NCI-H1417 (cell line): ENCODE data around the gene FBLN5.
"Not testable (repeated sequence)": the region's sequence is repeated elsewhere in the genome, so short reads cannot be mapped to it uniquely, and the experiment has no call there.

Experiments used
- DNase-seq, 3 experiments: peaks; one replicate each; lab custom pipeline; 2025; lab: John Stamatoyannopoulos, UW

The FBLN5 gene

GRCh38 chr14:91861091-91861490 is 86.4 kb downstream of the FBLN5 start:
- DNase-seq, result no peak

- DNase-seq, result no peak
These were observed 87.3 kb downstream of the FBLN5 start for GRCh38 chr14:91860238-91860637.

GRCh38 chr14:91858536-91859275 is 88.8 kb downstream of the FBLN5 start:
- peak in 2 of 3 experiments; percentile 16 to 23 for DNase-seq

DNA sequence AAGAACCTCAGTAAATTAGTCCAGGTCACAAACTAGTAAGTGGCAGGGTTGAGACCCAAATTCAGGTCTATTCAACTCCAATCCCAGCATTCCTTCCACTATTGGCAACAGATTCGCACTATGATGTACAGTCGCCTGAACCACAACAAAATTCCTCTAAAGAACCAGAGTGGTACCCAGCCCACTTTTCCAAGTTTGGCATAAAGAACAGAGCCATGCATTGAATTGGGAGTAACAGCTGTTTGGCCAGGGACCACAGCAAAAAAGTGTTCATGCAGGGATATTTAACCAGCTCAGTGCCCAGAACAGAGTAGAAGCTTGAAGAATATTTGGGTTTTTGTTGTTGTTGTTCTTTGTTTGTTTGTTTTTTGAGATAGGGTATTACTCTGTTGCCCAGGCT is 89.9 kb downstream of the FBLN5 start:
- DNase-seq, result no peak

GRCh38 chr14:91854327-91854934 is 93.1 kb downstream of the FBLN5 start:
- no peak for DNase-seq

DNA sequence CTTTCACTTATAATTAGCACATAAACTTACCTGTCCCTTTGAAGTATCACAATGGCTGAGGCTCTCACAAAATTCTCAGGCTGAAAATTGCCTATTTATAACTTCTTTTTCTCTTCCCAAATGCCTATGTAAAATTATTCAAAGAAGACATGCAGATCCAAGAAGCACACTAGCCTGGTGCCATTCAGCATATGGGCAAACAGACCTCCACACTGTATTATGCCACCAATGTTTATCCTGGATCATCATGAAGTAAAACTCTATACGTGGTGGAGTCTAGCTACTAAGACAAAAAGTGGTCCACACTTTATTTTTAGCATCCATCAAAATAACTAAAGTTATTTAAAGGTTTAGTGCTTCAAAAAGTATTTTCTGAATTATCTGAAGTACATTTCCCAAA is 95.9 kb downstream of the FBLN5 start:
- DNase-seq, result no peak

GRCh38 chr14:91848504-91849001 is 98.9 kb downstream of the FBLN5 start:
- DNase-seq, result no peak

GRCh38 chr14:91847693-91848092 is 99.8 kb downstream of the FBLN5 start:
- no peak for DNase-seq

DNA sequence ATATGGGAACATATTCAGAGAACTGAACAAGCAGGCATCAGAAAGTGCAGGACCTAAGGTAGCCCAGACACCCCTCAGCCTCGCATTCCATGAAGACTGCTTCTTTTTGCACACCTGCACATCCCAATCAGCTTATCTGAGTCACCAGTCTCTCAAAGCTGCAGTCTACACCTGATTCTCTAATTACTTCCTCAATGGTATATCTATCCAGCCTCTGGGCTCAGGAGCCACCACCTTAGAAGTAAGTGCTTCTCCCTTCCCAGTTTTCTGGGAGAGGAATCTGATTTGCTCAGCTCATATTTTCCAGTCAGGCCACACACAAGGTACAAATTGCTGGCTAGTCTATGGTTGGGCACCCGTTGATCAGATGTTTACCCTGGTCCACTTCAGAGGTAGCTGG is 101.8 kb downstream of the FBLN5 start:
- no peak for DNase-seq

DNA sequence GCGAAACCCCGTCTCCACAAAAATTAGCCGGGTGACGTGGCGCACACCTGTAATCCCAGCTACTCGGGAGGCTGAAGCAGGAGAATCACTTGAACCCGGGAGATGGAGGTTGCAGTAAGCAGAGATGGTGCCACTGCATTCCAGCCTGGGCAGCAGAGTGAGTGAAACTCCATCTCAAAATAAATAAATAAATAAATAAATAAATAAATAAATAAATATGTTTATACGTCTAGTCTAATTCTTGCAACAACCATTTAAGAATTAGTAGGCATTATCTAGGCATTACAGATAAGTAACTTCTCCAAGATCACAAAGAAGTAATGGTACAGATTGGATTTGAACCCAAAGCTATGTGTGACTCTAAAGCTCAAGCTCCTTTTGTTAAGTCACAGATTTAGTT is 102.4 kb downstream of the FBLN5 start:
- not testable (repeated sequence) for DNase-seq

GRCh38 chr14:91844029-91844428 is 103.5 kb downstream of the FBLN5 start:
- DNase-seq, result no peak

GRCh38 chr14:91843437-91843836 is 104.1 kb downstream of the FBLN5 start:
- no peak for DNase-seq

DNA sequence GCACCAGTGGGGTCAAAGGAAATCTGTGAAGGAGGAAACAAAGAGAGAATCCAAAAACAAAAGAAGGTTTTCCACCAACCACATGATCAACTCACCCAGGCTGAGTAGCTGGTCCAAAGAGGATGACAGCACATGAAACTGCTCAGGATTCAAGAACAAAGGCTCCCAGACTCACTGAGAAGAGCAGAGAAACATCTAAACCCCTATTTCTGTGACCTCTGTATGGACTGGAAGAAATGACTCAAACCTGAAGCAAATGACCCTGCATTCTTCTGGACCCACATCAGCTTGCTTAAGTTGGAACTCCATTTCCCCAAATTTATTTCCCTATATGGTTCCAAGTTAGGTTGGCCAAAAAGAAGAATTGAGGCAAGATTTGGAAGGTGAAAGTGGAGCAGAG is 106.4 kb downstream of the FBLN5 start:
- DNase-seq, result no peak

DNA sequence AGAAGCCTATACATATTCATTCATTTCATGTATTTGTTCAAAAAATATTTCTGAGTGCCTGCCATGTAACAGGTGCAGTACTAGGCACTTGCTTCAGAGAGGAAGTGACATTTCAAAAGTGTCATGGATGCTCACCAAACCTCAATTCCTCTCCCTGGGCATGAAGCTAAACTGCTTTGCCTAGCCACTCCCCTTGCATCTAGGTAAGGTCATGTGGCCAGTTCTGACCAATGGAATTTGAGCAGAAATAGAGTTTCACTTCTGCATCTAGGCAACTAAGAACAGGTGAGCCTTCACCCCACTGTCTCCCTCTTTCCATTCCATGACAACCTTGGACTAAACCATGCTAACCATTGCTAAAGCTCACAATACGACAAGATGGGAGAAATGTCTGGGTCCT is 107.7 kb downstream of the FBLN5 start:
- no peak for DNase-seq

DNA sequence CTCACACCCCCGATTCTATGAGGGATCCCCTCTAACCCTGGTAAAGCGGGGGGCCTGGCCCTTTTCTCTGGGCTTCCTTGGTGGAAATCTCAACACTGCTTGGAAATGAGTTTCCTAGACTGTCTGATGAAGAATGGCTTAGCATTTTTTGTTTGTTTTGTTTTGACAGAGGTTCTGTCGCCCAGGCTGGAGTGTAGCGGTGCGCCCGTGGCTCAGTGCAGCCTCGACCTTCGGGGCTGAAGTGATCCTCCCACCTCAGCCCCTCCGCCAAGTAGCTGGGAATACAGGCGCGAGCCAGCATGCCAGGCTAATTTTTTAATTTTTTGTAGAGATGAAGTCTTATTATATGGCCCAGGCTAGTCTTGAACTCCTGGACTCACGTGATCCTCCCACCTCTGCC is 110.4 kb downstream of the FBLN5 start:
- DNase-seq, result peak in 1 of 3 experiments; percentile 25

GRCh38 chr14:91835920-91836843 is 111.3 kb downstream of the FBLN5 start:
- DNase-seq, result peak; percentile 85 to 92 (median 86)

DNA sequence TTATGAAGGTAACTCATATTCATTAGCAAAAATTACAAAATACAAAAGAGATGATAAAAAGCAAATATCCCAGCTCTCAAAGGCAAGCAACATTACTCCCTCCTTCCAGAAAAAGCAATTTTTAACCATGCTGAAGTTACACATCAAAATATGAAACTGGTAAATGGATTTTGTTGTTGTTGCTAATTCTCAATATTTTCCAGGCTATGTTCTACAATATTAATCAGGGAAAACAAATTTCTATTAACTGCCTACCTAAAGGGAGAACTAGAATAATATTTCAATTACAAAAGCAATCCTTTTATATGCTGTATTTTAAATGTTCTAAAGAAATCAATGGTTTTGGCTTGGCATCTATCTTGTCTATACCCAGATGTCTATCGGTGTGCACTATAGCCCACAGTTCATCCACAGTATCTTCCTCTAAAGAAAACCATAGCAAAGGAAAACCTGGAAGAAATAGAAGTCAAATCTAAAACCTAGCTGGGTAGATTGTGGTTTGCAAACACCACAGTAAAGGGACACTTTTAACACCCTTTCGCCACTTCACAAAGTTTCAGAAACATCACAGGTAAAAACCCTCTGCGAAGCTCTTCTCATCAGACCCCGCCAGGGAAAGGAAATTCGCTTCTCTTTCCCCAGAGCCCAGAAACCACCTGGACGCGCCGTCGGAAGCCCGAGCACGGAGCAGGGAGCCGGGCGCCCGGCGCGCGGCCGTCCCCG is 112.1 kb downstream of the FBLN5 start:
- peak in 2 of 3 experiments; percentile 58 to 69 for DNase-seq

DNA sequence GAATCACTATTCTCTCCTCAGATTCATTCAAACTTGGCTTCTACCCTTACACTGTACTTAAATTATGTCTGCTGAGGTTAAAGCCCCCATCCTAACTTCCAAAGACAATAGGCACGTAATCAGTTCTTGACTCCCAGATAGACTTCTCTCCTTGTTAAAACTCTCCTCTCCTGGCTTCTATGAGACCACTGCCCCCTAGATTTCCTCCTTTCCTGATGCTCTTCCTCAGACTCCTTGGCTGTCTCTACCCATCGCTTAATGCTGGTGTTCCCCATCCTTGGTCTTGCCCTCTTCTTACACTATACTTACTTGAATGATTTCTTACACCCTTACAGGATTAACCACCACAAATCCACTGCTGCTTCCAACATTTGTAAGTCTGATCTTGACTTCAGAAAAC is 112.9 kb downstream of the FBLN5 start:
- no peak for DNase-seq

- DNase-seq, result peak in 1 of 3 experiments; percentile 40
These were observed 116.2 kb downstream of the FBLN5 start for GRCh38 chr14:91831337-91831736.

DNA sequence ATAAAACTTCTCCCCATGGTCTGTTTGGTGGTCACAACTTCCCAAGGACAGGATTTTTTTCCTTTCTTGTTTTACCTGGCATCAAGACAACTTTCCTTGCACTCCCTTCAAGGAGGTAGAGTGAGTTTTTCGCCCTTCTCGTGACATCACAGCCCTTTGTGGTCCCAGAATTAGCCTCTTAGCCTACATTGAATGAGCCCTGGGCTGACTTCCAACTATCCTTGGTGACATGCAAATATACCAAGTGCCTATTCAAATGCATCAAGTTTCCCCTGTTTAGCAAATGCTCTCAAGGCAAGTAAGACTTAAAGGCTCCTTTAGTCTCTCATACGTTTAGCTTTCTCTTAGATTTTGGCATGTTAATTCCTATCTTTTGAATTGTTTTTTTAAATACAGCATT is 116.7 kb downstream of the FBLN5 start:
- DNase-seq, result peak in 2 of 3 experiments; percentile 11 to 93

GRCh38 chr14:91829511-91829910 is 118.0 kb downstream of the FBLN5 start:
- no peak for DNase-seq

GRCh38 chr14:91827746-91828145 is 119.7 kb downstream of the FBLN5 start:
- DNase-seq, result no peak
